IMR-90 (cell line): Measurements from ENCODE around the gene MYPOP.

Experiments used
- CTCF ChIP-seq: conservative IDR thresholded peaks from 2 replicates; pipeline ENCODE4 v1.5.1; 2012; ENCODE audit warnings: mild to moderate bottlenecking, low read depth, low read length, improper control_type of control experiment
- FOS ChIP-seq: fragments of 150-350 bp; IDR thresholded peaks from 2 replicates; pipeline ENCODE4 v1.6.1; 2016; ENCODE audit warnings: low read depth, low read length
- MAFK ChIP-seq: IDR thresholded peaks from 2 replicates; pipeline ENCODE4 v1.6.1; 2012; ENCODE audit warnings: low read depth, low read length, improper control_type of control experiment
- MXI1 ChIP-seq: IDR thresholded peaks from 2 replicates; pipeline ENCODE4 v1.6.1; 2012; ENCODE audit warnings: low read depth, mild to moderate bottlenecking, low read length, moderate library complexity, borderline replicate concordance
- POLR2A ChIP-seq: IDR thresholded peaks from 2 replicates; pipeline ENCODE4 v1.6.1; 2012; ENCODE audit warnings: mild to moderate bottlenecking, low read depth, low read length
- RAD21 ChIP-seq: IDR thresholded peaks from 2 replicates; pipeline ENCODE4 v1.6.1; 2012; ENCODE audit warnings: low read length, improper control_type of control experiment
- RCOR1 ChIP-seq: IDR thresholded peaks from 2 replicates; pipeline ENCODE4 v1.6.1; 2012; ENCODE audit warnings: mild to moderate bottlenecking, low read length, improper control_type of control experiment; ENCODE audit not compliant: insufficient replicate concordance
- RFX5 ChIP-seq: IDR thresholded peaks from 2 replicates; pipeline ENCODE4 v1.8.0; 2012; ENCODE audit warnings: low read depth, mild to moderate bottlenecking, low read length, moderate library complexity
- USF2 ChIP-seq: fragments of 150-350 bp; IDR thresholded peaks from 2 replicates; pipeline ENCODE4 v1.6.1; 2017; ENCODE audit warnings: mild to moderate bottlenecking, antibody characterized with exemption, low read length, low read depth

- TF ChIP-seq CTCF: no peak
- TF ChIP-seq RCOR1: no peak
- no peak for TF ChIP-seq POLR2A
- no peak for TF ChIP-seq USF2
- TF ChIP-seq RFX5: no peak
- TF ChIP-seq MAFK: no peak
- TF ChIP-seq MXI1: no peak
- TF ChIP-seq RAD21: no peak
- no peak for TF ChIP-seq FOS
Observed at GRCh38 chr19:45865269-45865948, 37.0 kb downstream of the MYPOP start.
